Superior temporal gyrus (tissue), 1 donor: ENCODE measurements around the gene PRDM12.
"Not testable (repeated sequence)": the region's sequence is repeated elsewhere in the genome, so short reads cannot be mapped to it uniquely, and the experiment has no call there.

Source experiments
- DNase-seq: peaks from one replicate; pipeline ENCODE4 v3.0.0-alpha.2; 2016; ENCODE audit errors: extremely low spot score

PRDM12 gene

GRCh38 chr9:130663977-130664250, 480 bp upstream of the PRDM12 start:
- no peak for DNase-seq

GRCh38 chr9:130665029-130665430, 636 bp downstream of the PRDM12 start:
- DNase-seq, result no peak

- DNase-seq, result no peak
These were observed 1.3 kb downstream of the PRDM12 start for GRCh38 chr9:130665431-130666392.

- no peak for DNase-seq
These were observed 2.2 kb downstream of the PRDM12 start for GRCh38 chr9:130666393-130667119.

- no peak for DNase-seq
These were observed 2.7 kb downstream of the PRDM12 start for GRCh38 chr9:130667120-130667435.

- no peak for DNase-seq
These were observed 3.8 kb downstream of the PRDM12 start for GRCh38 chr9:130668196-130668595.

- DNase-seq, result no peak
These were observed 4.3 kb downstream of the PRDM12 start for GRCh38 chr9:130668659-130669058.

GRCh38 chr9:130669965-130670364, 5.6 kb downstream of the PRDM12 start:
- no peak for DNase-seq

- no peak for DNase-seq
These were observed 6.2 kb downstream of the PRDM12 start for GRCh38 chr9:130670644-130671043.

- DNase-seq, result no peak
These were observed 8.1 kb downstream of the PRDM12 start for GRCh38 chr9:130672466-130672865.

- no peak for DNase-seq
These were observed 8.7 kb downstream of the PRDM12 start for GRCh38 chr9:130672933-130673615.

GRCh38 chr9:130675396-130675795, 11.0 kb downstream of the PRDM12 start:
- DNase-seq, result no peak

- no peak for DNase-seq
These were observed 12.9 kb downstream of the PRDM12 start for GRCh38 chr9:130677252-130677651.

- DNase-seq, result peak; percentile 49
These were observed 16.7 kb downstream of the PRDM12 start for GRCh38 chr9:130680836-130681768.

GRCh38 chr9:130681769-130682420, 17.5 kb downstream of the PRDM12 start:
- peak; percentile 13 for DNase-seq

- DNase-seq, result peak; percentile 90
These were observed 18.2 kb downstream of the PRDM12 start for GRCh38 chr9:130682421-130683121.

- DNase-seq, result no peak
These were observed 20.7 kb downstream of the PRDM12 start for GRCh38 chr9:130685104-130685503.

- not testable (repeated sequence) for DNase-seq
These were observed 21.6 kb downstream of the PRDM12 start for GRCh38 chr9:130685945-130686344.

- DNase-seq, result no peak
These were observed 23.2 kb downstream of the PRDM12 start for GRCh38 chr9:130687615-130688014.

- DNase-seq, result no peak
These were observed 23.7 kb downstream of the PRDM12 start for GRCh38 chr9:130688072-130688471.
